Astrocyte of the spinal cord (primary cell): ENCODE data around the gene APOBEC3F.
"Not testable (repeated sequence)": the region's sequence is repeated elsewhere in the genome, so short reads cannot be mapped to it uniquely, and the experiment has no call there.

Source experiments
- DNase-seq: peaks from one replicate; pipeline ENCODE4 v3.0.0; 2011; ENCODE audit warnings: low read depth, low spot score
- H3K4me3 ChIP-seq: 2 replicates; pipeline ENCODE4 v1.5.1; 2011; ENCODE audit warnings: low read depth, mild to moderate bottlenecking, low read length, moderate library complexity
- in situ Hi-C: cut with HindIII; loops from 2 replicates; pipeline ENCODE4 v1.10.0; 2017; ENCODE audit warnings: low sequenced_read_pairs
- TF ChIP-seq, protein P1 (sequence below): IDR thresholded peaks from 2 replicates; pipeline ENCODE4 v1.5.1; 2012; ENCODE audit warnings: low read depth, mild to moderate bottlenecking, low read length, inconsistent platforms

The APOBEC3F gene

DNA sequence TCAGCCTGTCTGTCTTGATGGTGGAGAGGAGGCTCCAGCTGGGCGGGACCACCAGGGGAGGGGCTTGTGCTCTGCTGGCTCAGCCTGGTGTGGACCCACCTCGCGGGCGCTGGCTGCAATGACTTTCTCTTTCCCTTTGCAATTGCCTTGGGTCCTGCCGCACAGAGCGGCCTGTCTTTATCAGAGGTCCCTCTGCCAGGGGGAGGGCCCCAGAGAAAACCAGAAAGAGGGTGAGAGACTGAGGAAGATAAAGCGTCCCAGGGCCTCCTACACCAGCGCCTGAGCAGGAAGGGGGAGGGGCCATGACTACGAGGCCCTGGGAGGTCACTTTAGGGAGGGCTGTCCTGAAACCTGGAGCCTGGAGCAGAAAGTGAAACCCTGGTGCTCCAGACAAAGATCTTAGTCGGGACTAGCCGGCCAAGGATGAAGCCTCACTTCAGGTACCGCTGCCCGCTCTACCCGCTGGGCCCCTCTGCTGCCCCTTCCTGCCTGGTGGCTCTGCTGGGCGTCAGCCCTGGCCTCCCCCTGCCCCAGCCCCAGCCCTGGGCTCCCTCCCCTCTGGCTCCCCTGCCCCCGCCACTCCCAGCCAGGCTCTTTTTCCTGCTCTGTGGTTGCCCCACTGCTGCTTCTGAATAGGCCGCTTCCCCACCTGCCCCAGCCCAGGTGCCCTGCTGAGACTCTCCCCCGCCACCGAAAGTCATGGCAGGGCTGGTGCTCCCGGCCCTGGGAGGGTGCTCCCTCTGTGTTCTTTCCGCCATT lies at the start of gene APOBEC3F:
TSS of gene APOBEC3F (plus strand) at position 327 of the 759 bp plus-strand sequence. CDS start at position 424, 97 bp downstream.
- TF ChIP-seq, protein P1, sequence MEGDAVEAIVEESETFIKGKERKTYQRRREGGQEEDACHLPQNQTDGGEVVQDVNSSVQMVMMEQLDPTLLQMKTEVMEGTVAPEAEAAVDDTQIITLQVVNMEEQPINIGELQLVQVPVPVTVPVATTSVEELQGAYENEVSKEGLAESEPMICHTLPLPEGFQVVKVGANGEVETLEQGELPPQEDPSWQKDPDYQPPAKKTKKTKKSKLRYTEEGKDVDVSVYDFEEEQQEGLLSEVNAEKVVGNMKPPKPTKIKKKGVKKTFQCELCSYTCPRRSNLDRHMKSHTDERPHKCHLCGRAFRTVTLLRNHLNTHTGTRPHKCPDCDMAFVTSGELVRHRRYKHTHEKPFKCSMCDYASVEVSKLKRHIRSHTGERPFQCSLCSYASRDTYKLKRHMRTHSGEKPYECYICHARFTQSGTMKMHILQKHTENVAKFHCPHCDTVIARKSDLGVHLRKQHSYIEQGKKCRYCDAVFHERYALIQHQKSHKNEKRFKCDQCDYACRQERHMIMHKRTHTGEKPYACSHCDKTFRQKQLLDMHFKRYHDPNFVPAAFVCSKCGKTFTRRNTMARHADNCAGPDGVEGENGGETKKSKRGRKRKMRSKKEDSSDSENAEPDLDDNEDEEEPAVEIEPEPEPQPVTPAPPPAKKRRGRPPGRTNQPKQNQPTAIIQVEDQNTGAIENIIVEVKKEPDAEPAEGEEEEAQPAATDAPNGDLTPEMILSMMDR = peak; percentile 3
- in situ Hi-C loops = not testable (repeated sequence)
- H3K4me3 ChIP-seq = peak within 1 kb of the TSS; percentile 56
- DNase-seq = peak; percentile 39

DNA sequence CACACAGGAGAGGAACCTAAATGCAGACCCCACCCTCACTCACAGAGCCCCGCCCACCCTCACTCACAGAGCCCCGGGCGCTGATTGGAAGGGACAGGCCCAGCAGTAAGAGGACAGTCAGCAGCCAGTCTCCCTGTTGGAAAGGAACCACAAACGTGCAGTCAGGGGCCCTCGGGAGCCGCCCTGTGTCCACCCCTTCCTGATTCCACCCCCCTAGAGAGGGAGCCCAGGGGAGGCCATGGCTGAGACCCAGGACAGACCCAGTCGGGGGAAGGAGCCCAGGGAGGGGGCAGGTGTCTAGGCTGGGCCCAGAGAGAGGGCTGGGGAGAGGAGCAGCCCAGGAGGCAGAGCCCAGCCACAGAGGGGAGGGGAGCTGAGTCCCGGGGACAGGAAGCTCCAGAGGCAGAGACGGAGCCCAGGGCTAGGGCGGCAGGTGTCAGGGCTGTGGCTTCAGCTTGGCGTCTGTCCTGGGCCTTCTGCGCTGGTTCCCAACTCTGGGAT lies 47.7 kb upstream of the APOBEC3F start:
- H3K4me3 ChIP-seq, in situ Hi-C loops, DNase-seq: not testable (repeated sequence)

DNA sequence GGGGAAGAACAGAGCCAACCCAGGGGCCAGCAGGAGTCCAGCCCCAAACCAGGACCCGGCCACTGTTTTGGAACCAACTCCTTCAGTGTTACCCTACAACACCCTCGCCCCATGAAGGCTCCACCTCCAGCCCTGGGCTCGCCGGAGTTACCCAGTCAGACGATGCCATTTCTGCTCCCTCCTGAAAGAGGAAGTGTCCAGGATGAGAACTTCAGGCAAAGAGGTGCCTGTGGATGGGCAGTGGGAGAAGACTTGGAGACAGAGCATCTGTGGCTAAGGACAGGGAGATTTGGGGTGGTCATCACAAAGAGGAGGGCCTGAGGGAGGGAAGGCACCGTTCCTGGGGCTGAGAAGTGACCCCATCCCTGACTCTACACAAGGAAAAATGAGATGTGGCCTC lies 44.6 kb upstream of the APOBEC3F start:
- no peak overlapping the region for H3K4me3 ChIP-seq
- no peak for DNase-seq
- TF ChIP-seq, protein P1 = no peak
- in situ Hi-C loops = no loop called here

DNA sequence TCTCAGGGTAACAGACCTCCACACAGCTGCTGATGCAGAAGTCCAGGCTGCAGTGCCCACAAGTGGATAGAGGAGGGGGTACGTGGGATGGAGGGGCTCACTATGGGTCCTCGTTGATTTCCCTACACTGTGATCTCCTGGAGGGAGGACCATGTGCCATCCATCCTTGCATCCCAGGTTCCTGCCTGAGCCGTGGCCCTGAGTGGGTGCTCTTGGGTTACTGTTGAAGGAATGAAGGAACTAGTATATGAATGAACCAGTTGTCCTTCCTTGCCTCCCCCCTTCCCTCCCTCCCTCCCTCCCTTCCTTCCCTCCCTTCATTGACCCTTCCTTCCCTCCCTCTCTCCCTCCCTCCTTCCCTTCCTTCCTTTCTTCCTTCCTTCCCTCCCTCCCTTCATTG lies 43.1 kb upstream of the APOBEC3F start:
- in situ Hi-C loops = no loop called here
- H3K4me3 ChIP-seq = no peak overlapping the region
- TF ChIP-seq, protein P1 = no peak
- DNase-seq = no peak

DNA sequence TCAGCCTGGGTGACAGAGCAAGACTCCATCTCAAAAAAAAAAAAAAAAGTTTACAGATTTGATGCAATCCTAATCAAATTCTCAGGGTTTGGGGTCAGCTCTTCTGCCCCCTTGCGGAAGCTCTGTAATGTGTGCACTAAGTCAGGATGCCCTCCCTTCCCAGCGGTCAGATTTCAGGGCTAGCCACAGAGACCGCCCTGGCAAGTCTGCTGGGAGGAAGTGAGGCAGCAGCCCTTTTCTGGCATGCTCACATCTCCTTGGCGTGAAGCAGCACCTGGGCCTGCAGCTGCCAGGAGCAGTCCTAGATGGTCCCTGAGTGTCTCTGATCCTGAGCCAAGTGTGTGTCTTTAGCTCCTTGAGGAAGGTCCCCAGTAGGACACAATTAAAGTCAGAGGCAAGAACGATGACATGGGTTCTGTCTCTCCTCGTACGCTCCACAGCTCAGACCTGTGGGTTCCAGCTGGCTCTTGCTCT lies 37.5 kb upstream of the APOBEC3F start:
- H3K4me3 ChIP-seq = no peak overlapping the region
- DNase-seq = peak; percentile 87
- TF ChIP-seq, protein P1 = peak; percentile 80
- in situ Hi-C loops = no loop called here

DNA sequence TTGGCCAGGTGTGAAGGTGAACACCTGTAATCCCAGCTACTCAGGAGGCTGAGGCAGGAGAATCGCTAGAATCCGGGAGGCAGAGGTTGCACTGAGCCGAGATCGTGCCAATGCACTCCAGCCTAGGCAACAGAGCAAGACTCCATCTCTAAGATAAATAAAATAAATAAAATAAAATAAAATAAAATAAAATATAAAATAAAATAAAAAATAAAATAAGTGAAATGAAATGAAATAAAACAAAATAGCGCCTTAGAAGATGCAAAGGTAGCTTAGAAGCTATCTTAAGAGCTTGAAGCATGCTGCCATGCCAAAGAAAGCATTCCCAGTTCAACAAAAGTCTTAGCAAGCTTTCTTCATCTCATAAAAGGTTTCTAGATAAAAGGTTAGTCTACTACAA lies 33.5 kb upstream of the APOBEC3F start:
- no peak for DNase-seq
- no peak overlapping the region for H3K4me3 ChIP-seq
- TF ChIP-seq, protein P1 = no peak
- in situ Hi-C loops = no loop called here

DNA sequence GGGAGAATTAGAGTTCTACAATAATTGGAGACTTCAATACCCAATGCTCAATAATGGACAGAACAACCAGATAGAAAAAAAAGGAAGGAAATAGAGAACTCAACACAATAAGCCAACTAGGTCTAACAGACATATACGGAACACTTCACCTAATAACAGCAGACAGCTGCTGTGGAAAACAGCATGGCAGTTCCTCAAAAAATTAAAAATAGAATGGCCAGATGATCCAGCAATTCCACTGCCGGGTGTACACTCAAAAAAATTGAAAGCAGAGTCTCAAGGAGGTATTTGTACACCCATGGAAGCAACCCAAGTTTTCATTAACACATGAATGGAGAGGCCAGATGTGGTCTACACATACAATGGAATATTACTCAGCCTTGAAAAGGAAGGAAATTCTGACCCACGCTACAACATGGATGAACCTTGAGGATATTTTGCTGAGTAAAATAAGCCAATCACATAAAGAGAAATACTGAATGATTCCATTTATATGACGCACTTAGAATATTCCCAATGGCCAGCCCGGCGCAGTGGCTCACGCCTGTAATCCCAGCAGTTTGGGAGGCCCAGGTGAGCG lies 32.3 kb upstream of the APOBEC3F start:
- DNase-seq, in situ Hi-C loops, H3K4me3 ChIP-seq: not testable (repeated sequence)
